ENCODE results near the gene TMOD1.

DNA sequence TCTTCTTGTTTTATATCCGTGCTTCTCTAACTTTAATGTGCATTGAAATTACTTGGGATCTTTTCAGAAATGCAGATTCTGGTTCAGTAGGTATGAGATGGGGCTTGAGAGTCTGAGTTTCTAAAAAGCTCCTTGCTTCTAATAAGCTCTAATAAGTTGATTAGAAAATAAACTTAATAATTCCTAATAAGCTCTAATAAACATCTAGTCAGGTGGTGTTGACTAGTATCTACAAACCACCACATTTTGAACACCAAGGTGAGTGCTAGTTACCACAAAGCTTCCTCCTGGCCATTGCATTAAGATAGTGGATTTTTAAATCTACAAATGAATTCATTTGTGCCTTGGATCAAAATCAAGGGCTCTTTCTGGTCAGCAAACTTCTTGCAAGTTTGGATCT is 5.3 kb downstream of the TMOD1 start:
- TF ChIP-seq, protein P1, sequence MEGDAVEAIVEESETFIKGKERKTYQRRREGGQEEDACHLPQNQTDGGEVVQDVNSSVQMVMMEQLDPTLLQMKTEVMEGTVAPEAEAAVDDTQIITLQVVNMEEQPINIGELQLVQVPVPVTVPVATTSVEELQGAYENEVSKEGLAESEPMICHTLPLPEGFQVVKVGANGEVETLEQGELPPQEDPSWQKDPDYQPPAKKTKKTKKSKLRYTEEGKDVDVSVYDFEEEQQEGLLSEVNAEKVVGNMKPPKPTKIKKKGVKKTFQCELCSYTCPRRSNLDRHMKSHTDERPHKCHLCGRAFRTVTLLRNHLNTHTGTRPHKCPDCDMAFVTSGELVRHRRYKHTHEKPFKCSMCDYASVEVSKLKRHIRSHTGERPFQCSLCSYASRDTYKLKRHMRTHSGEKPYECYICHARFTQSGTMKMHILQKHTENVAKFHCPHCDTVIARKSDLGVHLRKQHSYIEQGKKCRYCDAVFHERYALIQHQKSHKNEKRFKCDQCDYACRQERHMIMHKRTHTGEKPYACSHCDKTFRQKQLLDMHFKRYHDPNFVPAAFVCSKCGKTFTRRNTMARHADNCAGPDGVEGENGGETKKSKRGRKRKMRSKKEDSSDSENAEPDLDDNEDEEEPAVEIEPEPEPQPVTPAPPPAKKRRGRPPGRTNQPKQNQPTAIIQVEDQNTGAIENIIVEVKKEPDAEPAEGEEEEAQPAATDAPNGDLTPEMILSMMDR (IDR thresholded peaks at IDR 0.05; ENCODE audit: borderline replicate concordance, extremely low read depth, low read length, poor library complexity, severe bottlenecking): no peak
- TF ChIP-seq EZH2 (IDR thresholded peaks at IDR 0.05; ENCODE audit: borderline replicate concordance, low read depth, low read length, severe bottlenecking): no peak
